ENCODE results near the gene DNM1.
A peak's percentile ranks its signal among the peaks of the same experiment; 100 is the strongest.

DNM1 gene

DNA sequence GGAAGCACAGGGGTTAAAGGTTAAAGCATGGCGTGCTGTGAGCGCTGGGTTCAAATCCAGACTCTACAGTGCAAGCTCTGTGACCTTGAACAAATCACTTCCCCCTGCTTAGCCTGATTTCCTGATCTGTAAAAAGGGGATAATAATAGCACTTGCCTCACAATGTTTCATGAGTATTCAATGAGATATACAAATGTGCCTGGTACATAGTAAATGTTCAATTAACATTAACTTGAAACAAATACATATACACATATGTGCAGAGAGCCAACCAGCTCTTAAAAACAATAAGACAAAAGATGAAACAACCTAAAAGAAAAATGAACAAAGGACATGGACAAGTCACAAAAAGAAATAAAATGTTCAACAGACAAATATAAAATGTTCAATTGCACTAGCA is 15.8 kb upstream of the DNM1 start:
- no peak overlapping the region for H3K27ac ChIP-seq
- DNase-seq (ENCODE audit: low spot score): no peak
- no peak overlapping the region for H3K4me3 ChIP-seq
- TF ChIP-seq, protein P1, sequence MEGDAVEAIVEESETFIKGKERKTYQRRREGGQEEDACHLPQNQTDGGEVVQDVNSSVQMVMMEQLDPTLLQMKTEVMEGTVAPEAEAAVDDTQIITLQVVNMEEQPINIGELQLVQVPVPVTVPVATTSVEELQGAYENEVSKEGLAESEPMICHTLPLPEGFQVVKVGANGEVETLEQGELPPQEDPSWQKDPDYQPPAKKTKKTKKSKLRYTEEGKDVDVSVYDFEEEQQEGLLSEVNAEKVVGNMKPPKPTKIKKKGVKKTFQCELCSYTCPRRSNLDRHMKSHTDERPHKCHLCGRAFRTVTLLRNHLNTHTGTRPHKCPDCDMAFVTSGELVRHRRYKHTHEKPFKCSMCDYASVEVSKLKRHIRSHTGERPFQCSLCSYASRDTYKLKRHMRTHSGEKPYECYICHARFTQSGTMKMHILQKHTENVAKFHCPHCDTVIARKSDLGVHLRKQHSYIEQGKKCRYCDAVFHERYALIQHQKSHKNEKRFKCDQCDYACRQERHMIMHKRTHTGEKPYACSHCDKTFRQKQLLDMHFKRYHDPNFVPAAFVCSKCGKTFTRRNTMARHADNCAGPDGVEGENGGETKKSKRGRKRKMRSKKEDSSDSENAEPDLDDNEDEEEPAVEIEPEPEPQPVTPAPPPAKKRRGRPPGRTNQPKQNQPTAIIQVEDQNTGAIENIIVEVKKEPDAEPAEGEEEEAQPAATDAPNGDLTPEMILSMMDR (IDR thresholded peaks at IDR 0.05): no peak

DNA sequence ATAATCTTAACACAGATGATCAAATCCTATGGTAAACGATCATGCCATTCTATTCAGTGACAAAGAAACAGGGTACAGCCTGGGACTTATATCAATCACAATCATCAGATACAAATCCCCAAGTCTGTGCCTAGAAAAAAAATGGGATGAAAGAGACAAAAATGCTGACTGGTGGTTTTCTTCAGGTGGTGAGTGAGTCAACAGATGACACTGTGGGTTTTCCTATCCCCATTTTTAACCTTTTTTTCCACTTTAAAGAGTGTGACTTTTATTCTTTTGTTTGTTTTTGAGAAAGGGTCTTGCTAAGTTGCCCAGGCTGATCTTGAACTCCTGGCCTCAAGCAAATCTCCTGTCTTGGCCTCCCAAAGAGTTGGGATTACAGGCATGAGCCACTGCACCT is 15.0 kb upstream of the DNM1 start:
- Histone ChIP-seq H3K4me3 (no peak overlapping the region), H3K27ac (no peak overlapping the region)
- TF ChIP-seq, protein P1 (IDR thresholded peaks at IDR 0.05): no peak
- no peak for DNase-seq (ENCODE audit: low spot score)

DNA sequence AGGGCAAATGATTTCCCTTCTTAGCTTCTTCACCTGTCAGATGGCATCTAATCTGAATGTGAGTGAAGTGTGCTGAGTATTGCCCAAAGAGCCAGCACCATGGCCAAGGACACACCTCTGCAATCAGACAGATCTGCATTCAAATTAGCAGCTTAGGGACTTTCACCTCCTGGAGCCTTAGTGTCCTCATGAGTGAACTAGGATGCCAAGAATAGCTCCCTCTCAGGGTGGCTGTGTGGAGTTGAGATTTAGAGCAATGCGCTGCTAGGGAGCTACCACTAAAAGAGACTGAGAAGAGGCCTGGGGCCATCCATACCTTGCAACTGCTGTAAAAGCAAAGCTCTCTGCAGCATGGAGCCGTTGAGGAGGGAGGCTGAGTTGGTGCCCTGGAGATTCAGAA is 13.2 kb upstream of the DNM1 start:
- TF ChIP-seq, protein P1 (IDR thresholded peaks at IDR 0.05): no peak
- no peak for DNase-seq (ENCODE audit: low spot score)
- peak overlapping the region; percentile 85 for H3K4me3 ChIP-seq
- no peak overlapping the region for H3K27ac ChIP-seq

DNA sequence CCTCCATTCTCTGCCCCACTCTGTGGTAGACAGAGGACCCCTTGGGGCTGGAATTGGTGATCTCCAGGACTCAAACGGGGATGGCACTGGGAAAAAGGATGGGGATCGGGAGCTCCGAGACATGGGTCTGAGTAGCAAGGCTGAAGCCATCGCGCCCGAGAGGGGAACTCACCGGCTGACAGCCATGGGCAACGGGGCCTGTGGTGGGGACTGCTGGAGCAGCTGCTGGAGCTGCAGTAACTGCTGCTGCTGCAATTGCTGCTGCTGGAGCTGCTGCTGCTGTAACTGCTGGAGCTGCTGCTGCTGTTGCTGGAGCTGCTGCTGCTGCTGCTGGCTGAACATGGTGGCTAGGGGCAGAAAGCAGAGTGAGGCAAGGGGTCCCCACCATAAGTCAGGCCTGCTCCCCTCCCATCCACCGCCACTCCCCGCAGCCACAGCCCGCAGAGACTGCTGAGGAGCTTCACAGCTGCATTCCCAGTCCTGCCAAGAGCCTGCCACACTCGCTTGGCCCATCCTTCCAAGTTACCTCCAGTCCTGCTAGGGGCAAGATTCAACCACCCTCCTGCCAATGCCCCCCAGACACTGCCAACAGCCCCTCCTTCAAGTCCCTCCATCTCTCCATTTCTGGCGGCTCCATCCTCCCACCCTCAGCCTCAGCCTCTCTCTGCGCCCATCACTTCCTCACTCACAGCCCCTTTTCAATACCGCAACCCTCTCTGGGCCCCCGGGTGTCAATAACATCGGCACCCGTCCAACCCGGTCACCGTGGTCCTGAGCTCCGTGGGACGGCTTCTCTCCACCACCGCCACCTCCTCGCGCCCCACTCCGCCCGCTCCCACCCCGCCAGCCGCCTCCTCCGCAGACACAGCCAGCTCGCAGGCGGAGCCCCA is 12.4 kb upstream of the DNM1 start:
- H3K4me3 ChIP-seq: peak overlapping the region; percentile 85
- TF ChIP-seq, protein P1 (IDR thresholded peaks at IDR 0.05): no peak
- DNase-seq (ENCODE audit: low spot score): peak; percentile 72
- H3K27ac ChIP-seq: peak overlapping the region; percentile 77 to 91

DNA sequence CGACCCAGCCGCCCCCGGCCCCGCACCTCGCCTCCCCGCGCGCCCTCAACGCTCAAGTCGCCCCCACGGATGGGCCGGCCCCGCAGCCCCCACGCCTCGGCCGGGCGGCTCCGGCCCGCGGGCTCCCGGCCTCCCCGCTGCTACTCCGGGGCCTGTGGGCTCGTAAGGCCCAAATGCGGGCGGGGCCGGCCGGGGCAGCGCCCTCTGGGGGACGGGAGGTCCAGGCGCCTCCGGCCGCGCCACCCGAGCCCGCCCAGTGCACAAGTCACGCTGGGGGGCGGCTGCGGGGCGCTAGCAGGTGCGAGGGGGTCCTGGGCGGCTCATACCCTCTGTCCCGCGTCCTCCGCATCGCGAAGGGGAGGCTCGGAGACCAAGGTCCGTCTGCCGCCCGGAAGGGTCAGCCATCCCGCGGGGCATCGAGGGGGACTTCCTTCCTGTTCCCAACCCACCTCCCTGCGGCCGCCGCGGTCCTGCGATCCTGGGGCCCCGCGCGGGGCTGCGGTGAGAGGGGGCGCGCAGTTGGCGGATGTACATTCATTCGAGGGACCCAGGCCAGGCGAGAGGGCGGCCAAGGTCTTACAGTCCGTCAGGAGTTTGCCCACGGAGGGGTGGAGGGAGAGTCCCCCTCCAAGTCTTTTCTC is 11.7 kb upstream of the DNM1 start, which contains the start of gene CIZ1:
TSS of gene CIZ1 (minus strand) at position 167 of the 641 bp plus-strand sequence. CDS start 715 bp downstream, outside the sequence.
- H3K4me3 ChIP-seq: peak within 1 kb of the TSS; percentile 85
- DNase-seq (ENCODE audit: low spot score): peak; percentile 83
- peak within 1 kb of the TSS; percentile 77 to 91 for H3K27ac ChIP-seq
- TF ChIP-seq, protein P1 (IDR thresholded peaks at IDR 0.05): peak; percentile 84

DNA sequence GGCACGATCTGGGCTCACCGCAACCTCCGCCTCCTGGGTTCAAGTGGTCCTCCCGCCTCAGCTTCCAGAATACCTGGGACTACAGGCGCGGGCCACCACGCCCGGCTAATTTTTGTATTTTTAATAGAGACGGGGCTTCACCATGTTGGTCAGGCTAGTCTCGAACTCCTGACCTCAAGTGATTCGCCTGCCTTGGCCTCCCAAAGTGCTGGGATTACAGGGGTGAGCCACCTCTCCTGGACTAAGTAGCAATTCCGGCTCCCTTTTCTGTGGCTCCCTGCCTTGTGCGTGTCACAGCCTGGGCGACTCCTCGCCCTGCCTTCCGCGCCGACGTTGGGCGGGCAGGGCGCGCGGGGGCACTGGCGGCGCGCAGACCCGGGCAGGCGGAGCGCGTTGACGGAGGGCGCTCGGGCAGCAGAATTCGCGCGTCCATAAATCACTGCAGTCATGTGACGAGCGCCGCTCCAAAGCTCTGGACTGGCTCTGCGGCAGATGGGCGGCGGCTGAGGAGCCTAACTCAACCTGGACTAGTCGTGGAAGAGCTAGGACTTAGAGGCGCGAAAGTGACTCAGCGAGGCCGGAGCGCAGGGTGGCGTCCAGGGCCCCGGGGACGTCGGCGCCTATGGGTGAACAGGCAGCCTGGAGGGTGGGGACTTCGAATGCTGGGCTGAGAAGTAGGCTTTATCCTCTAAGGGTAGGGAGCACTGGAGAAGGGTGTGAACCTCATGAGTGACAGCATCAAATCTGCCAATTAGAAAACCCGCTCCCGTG is 10.4 kb upstream of the DNM1 start:
- Histone ChIP-seq H3K4me3 (peak overlapping the region; percentile 65), H3K27ac (peak overlapping the region; percentile 74 to 77)
- peak; percentile 85 for DNase-seq (ENCODE audit: low spot score)
- TF ChIP-seq, protein P1 (IDR thresholded peaks at IDR 0.05): no peak

Measured in coronary artery (tissue), 2 donors.